HG03558 (cell line): Measurements from ENCODE around the gene ADGRG1.
"Not testable (repeated sequence)": the region's sequence is repeated elsewhere in the genome, so short reads cannot be mapped to it uniquely, and the experiment has no call there.

ENCODE experiments used
- ATAC-seq: cut with Tn5 transposase; IDR thresholded peaks from one replicate; pipeline ENCODE4 v1.9.1; 2021; ENCODE audit warnings: moderate number of reproducible peaks; ENCODE audit not compliant: unreplicated experiment; ENCODE audit errors: extremely low read depth

Gene ADGRG1

DNA sequence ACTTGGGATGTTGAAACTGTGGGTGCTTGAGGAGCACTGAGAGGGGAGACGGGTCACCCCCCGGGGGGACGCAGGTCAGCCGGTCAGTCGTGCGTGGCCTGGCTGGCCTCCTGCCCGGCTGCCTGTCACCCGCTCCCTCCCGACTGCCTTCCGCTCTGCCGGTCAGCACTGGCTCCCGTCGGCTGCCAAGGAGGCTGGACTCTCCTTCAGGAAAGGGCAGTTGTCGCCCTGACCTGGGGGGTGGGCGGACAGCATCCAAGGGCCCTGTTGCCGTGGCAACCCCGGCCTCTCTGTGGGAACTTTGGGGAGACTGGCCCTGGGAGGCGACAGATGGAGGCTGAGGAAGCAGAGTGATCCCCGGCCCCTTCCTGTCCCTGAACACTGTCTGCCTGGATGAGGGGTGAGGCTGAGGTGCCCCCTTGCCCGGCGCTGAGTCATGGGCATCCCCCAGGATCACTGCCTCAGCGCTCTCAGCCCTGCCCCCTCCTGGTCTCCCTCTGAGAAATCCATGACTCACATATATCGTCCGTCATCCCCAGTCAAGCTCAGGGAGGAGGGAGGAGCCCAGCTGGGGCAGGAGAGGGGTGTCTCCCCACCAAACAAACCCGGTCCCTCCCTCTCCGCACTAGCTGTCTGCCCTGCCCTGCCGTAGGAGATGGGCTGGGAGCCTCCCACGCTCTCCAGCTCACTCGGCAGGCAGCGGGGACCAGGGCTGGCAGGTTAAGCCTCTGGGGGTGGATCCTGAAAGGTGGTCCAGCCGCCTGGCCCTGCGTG, at the start of gene ADGRG1:
Gene ADGRG1, plus strand, starts transcription at position 623 of the 774 bp plus-strand sequence. CDS start 21,658 bp downstream, outside the sequence.
- peak; percentile 47 for ATAC-seq

DNA sequence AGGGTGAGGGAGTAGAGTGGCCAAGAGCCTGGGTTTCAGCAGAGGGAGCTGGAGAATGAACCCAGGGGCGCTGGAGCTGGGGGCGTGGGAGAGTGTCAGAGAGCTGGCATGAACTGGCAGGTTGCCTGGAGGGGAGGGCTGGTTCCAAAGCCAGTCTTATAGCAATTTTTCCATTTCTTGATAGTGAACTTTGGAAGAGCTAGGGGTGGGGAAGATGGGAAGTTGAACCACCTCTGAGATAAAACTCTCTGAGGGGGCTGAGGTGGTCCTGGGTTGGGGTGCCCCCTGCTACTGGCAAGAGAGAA, 49.1 kb upstream of the ADGRG1 start:
- no peak for ATAC-seq

DNA sequence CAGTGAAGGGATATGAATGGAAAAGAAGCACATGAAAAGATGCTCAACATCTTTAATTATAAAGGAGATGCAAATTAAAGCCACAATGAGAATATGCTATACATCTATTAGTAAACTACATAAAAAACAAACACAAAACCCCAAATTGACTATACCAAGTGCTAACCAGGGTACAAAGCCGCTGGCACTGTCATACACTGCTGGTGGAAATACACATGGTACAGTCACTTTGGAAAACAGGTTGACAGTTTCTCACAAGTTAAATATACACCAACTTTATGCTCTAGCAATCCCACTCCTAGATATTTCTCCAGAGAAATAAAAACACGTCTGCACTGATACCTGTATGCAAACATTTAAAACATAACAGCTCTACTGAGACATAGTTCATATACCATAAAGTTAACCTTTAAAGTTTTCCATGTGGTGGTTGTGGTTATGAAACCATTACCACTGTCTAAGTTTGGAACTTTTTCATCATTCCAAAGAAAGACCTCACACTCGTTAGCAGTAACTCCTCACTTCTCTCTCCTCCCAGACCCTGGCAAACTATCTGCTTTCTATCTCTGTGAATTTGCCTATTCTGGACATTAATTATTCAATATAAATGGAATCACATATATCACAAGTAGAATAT, 43.3 kb upstream of the ADGRG1 start:
- ATAC-seq = no peak

DNA sequence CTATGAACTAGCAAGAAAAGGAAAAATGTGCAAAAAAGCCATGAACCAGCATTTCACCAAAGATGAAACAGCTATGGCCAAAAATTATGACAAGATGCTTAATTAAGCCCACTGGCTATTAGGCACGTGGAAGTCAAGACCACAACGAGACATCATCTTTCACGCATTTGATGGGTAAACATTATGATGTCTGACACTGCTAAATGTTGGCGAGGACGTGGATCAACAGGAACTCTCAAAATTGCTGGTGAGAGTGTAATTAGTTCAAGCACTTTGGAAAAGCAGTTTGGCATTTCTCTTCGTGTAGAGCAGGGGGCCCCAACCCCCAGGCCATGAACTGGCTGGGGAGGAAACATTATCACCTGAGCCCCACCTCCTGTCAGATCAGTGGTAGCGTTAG, 39.6 kb upstream of the ADGRG1 start:
- no peak for ATAC-seq

DNA sequence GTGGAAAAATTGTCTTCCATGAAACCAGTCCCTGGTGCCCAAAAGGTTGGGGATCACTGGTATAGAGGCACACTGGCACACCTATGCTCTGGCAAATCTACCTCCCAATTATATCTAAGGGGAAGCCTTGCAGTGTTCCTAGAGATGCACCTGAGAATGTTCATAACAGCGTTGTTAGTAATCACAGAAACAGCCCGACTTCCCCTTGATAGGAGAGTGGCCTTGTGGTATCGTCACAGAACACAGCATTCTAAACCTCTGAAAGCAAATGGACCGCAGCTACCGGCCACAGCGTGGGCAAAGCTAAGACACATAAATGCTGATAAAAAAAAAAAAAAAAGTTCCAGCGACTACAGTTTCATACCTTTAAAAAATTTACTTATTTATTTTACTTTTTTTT, 39.1 kb upstream of the ADGRG1 start:
- ATAC-seq = no peak

DNA sequence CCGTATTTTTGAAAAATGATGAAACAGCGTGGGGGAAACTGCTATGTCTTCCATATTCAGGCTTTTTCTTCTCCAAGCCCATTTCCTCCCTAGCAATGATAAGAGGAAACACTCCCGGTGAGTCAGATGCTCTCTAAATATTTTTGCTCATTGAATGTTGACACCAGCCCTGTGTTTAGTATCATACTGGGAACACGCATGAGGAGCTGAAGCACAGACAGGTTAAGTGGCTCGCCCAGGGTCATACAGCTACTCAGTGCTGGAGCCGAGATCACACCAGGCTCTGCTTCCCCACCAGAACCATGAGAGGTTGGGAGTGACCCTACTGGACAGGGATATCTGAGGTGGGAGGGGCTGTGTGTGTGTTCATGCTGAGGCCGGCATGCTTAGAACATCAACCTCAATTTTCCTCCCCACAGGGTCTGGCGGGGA, 37.8 kb upstream of the ADGRG1 start:
- ATAC-seq = no peak

DNA sequence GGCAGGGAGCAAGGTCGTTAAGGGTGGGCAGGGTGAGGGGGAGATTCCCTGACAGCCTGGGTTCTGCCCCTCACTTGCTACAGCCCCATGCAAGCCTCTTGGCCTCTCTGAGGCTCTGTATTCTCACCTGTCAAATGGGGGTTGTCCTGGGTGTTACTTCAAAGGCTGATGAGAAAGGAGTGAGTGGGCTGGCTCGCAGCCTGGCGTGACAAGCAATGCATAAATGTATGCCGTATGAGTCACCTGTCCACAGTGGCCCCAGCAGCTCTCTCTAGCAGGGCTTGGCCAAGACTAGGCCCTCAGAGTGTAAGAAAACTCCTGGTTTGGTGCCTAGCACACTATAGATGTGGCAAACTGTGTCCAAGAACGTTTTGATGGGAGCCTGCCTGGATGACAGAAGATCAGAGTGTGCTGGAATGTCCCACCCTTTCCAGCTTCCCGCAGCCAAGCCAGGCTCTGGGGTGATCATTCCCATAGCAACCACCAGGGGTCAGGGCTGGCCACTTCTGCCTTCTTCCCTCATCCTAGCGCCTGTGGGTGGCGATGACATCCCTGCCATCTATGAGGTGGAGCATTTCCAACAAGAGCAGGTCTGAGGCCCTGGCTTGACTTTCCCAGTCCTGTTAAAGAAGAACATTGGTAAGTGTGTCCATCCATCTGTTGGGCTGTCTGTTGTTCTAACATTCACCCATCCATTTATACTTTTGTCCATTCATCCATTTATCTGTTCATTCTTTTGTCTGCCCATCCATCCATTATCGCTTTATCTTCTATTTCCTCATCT, 37.2 kb upstream of the ADGRG1 start:
- ATAC-seq = no peak

DNA sequence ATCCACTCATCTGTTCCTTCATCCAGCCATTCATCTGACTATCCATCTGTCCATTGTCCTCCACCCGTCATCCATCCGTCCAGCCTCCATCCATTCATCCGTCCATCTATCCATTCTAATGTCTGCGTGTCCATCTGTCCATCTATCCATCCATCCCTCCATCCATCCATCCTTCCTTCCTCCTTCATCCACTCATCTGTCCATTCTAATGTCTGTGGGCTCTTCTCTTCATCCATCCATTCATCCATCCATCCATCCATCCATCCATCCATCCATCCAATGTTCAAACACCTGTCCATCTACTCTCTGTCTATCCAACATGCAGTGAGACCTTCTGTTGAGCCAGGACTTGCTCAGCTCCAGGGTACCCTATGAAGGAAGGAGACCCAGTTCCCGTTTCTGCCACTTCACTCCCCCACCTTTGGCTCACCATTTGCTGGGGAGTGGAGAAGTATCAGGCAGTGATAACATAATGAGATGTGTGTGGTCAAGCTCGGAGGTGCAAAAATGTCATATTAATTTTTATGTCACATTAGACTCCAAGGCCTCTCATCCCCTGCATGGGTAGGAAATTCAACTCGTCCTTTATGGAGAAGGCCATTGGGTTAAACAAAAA, 36.5 kb upstream of the ADGRG1 start:
- ATAC-seq = no peak

DNA sequence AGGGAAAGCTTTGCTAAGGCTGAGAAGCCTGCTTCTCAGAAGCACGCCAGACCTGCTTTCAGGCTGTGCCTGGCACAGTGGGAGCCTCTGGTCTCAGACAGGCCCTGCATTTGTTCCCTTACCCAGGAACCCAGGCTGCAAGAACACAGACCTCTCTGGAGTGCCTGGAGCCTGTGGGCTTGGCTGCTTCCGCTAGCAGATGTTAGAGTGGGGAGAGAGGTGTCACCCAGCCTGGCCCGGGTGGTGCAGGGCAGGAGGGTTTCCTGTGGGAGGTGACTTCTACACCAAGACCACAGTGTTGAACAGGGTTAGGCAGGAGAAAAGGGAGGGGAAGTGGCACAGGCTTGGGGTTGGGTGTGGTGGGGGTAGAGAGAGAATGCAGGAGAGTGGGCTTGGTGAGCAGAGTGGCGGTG, 35.8 kb upstream of the ADGRG1 start:
- ATAC-seq = no peak

DNA sequence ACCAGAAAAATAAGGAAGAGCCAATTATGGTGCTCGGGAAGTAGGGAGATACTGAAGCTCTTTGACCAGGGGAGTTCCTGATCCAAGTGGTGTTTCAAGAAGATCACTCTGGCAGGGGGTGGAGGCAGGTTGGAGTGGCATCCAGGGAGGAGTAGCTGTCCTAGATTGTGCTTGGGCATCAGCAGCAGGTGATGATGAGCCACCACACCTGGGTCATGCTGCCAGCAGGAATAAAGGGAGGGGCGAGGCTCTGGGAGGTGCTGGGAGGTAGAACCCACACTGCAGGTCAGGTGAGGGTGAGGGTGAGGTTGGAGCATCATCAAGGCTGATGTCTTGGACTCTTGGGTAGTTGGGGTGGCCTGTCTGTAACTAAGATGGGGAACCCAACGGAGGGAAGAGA, 35.4 kb upstream of the ADGRG1 start:
- no peak for ATAC-seq

DNA sequence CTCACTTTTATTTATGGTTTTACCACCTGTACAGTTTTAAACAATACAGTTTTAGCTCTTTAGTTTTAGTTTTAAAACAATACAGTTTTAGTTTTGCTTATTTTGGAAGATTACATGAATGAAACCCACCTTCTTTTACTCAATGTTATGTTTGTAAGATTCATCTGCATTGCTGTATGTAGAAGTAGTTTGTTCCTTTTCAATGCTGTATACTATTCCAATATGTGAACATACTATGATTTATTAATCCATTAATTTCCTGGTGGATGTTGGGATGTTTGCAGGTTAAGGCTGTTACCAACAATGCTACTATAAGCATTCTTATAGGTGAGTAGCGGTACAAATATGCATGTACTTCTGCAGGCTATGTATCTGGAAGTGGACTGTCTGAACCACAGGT, 34.4 kb upstream of the ADGRG1 start:
- ATAC-seq = no peak

DNA sequence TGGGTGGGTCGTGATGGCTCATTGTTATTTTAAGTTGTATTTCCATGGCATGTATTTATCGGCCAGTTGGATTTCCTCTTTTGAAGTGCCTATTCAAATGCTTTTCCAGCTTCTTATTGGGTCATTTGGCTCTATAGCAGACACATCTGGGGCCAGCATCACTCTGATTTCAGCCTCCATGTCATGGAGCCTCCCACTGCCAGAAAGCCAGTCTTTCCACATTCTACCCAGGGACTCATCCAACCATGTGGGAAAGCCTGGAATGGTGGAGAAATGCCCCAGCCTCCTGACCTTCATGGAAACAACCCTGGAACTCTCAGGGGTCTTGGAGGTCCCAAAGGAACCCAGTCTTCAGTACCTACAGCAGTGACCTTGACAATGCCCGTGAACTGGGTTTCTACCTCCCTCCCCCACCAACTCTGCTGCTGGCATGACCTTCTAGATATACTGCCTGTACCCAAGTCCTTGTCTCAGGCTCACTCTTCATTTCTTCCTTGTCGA, 33.8 kb upstream of the ADGRG1 start:
- ATAC-seq = no peak

DNA sequence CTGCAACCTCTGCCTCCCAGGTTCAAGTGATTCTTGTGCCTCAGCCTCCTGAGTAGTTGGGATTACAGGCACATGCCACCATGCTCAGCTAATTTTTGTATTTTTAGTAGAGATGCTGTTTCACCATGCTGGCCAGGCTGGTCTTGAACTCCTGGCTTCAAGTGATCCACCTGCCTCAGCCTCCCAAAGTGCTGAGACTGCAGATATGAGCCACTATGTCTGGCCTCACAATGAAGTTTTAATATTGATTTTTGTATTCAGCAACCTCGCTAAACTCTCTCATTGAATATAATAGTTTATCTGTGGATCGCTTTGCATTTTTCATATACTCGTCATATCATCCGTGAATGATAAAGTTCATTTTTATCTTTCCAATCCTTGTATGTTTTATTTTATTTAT, 32.2 kb upstream of the ADGRG1 start:
- not testable (repeated sequence) for ATAC-seq

DNA sequence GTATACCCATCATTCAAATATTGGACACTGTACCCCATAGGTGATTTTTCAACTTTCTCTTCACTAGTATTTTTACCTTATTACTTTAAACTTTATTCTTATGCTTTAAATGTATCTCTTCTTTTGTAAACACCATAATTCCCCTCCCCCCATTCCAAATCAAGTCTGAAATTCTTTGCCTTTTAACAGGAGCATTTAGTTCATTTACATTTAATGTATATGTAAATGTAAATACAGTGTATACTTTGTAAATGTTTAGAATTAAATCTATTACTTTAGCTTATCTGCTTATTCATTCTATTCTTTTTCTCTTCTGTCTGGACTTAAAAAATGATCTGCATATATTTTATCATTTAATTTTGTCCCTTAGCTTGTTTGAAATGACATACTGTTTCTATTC, 30.0 kb upstream of the ADGRG1 start:
- no peak for ATAC-seq

DNA sequence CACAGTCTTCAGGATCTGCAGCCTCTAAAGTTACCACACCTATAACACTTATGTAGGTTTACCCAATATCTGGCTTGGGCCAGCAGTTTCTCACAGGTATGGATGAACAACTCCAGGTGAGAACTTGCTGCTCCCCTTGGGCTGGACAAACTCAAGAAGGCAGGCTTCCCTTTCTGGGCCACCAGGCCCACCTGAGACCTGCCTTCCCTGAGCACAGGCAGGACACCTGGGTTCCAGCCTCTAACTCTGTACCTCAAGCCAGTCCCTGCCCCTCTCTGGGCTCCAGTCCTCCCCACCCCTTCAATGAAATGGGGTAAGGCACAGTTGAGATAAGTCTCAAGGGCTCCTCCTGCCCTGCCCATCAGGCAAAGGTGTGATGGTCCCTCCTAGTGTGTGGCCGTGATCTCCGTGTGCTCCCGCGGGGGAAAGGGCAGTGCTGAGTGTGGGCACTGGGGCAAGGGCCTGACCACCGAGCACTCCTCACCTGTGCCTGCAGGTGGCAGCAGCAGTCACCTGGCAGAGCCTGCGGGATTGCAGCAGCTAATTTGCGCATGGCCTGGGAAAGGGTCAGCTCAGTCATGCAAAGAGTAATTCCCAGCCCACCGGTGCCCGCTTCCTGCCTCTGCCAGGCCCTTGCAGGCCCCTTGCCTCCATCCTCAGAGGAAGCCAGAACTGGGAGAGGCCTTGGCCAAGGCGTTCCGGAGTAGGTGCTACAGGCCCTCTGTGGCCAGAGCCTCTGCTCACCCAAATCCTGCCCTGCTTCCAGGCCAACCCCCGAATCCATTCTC, 28.2 kb upstream of the ADGRG1 start:
- ATAC-seq = no peak

DNA sequence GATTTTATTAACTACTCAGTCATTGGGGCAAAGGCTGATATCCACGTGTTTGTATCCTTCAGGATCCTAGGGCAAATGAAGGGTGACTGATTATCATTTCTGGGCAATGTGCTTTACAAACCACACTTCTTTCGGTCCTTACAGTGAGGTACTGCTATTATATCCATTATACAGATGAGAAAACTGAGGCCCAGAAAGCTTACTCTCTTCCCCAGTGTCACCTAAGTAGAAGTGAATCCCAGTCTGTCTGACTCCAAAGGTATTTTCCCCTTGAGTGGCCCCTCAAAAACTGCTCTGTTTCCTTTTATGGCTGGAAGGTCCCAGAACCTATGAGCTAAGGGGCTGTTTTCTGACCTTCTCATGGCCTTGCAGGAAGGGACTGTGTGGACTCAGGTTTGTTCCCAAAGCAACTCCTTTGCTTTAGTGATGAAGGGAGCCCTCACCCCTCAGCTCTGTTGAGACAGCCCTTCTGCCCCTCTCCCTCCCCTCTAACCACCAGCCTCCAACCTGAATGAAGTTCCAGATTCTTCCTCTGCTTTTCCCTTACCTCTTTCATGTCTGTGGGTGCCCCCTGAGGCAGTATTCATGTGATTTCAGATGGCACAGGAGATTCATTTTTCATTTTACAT, 27.4 kb upstream of the ADGRG1 start:
- no peak for ATAC-seq

DNA sequence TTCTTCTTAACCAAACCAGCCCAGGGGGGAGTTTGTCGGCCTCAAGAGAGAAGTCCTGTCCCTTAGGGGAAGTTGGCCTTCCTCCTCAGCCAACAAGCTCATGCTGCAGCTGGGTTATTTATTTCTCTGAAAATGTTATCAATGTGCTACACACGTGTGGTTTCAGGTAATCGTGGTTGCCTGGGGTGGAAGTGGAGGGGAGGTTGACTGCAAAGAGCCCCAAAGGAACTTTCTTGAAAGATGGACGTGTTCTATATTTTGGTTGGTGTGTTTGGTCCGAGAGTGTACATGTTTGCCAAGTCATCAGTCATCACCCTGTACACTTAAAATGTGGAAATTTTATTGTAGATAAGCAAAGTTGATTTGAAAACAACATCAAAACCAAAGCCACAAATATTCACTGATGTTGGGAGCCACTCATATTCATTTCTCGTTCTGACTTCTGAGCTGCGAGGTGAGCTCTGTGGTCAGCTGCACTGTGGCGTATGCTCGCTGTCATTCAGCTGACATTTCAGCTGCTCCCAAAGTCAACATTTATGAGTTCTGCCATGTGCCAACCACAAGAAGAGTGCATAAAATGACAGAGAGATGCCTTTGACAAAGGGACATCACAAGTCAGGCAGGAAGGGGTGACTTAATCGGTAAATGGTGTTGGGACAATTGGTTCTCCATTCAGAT, 26.5 kb upstream of the ADGRG1 start:
- peak; percentile 59 for ATAC-seq

DNA sequence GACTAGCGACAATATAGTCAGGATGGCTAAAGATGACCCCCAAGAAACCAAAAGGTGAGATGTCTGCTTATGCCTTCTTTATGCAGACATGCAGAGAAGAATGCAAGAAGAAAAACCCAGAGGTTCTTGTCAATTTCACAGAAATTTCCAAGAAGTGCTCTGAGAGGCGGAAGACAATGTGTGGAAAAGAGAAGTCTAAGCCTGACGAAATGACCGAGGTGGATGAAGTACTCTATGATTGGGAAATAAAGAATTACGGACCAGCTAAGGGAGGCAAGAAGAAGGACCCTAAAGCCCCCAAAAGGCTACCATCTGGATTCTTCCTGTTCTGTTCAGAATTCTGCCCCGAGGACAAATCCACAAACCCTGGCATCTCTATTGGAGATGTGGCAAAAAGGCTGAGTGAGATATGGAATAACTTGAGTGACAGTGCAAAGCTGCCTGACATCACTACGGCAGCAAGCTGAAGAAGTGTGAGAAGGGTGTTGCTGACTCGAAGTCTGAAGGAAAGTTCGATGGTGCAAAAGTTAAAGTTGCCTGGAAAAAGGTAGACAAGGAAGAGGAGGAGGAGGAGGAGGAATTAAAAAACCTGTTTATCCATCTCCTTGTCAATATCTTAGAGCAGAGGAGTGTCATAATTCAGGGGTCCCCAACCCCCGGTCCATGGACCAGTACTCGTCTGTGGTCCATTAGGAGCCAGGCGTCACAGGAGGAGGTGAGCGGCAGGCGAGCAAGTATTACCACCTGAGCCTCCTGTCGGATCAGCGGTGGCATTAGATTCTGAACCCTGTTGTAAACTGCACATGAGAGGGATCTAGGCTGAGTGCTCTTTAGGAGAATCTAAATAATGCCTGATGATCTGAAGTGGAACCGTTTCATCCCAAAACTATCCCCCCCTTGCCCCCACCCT, 25.1 kb upstream of the ADGRG1 start:
- ATAC-seq = no peak
